GM12801 (cell line): ENCODE results near the gene LCN6.

Source experiments
- TF ChIP-seq, protein P1 (sequence below): IDR thresholded peaks from one replicate; pipeline ENCODE4 v1.5.1; 2011; ENCODE audit warnings: control low read depth; ENCODE audit not compliant: insufficient read length; ENCODE audit errors: extremely low read depth

Gene LCN6

DNA sequence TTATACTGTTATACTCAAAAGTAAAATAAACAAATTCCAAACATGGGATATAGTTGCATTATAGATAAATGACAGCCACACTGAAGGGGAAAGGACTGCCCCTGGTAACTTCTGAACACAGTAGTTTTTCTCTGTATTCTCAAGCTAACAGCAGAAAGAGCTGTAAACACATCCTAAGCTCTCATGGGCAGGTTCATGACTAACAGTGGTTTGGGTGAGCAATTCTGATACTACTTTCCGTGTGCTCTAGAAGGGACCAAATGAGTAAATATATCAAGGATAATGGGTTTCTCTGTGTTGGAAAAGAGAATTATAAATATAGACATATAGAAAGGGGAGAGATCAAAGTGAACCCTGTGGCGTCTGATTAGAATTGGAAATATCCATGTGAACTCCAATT lies 2.2 kb upstream of the LCN6 start:
- TF ChIP-seq, protein P1, sequence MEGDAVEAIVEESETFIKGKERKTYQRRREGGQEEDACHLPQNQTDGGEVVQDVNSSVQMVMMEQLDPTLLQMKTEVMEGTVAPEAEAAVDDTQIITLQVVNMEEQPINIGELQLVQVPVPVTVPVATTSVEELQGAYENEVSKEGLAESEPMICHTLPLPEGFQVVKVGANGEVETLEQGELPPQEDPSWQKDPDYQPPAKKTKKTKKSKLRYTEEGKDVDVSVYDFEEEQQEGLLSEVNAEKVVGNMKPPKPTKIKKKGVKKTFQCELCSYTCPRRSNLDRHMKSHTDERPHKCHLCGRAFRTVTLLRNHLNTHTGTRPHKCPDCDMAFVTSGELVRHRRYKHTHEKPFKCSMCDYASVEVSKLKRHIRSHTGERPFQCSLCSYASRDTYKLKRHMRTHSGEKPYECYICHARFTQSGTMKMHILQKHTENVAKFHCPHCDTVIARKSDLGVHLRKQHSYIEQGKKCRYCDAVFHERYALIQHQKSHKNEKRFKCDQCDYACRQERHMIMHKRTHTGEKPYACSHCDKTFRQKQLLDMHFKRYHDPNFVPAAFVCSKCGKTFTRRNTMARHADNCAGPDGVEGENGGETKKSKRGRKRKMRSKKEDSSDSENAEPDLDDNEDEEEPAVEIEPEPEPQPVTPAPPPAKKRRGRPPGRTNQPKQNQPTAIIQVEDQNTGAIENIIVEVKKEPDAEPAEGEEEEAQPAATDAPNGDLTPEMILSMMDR, result no peak

DNA sequence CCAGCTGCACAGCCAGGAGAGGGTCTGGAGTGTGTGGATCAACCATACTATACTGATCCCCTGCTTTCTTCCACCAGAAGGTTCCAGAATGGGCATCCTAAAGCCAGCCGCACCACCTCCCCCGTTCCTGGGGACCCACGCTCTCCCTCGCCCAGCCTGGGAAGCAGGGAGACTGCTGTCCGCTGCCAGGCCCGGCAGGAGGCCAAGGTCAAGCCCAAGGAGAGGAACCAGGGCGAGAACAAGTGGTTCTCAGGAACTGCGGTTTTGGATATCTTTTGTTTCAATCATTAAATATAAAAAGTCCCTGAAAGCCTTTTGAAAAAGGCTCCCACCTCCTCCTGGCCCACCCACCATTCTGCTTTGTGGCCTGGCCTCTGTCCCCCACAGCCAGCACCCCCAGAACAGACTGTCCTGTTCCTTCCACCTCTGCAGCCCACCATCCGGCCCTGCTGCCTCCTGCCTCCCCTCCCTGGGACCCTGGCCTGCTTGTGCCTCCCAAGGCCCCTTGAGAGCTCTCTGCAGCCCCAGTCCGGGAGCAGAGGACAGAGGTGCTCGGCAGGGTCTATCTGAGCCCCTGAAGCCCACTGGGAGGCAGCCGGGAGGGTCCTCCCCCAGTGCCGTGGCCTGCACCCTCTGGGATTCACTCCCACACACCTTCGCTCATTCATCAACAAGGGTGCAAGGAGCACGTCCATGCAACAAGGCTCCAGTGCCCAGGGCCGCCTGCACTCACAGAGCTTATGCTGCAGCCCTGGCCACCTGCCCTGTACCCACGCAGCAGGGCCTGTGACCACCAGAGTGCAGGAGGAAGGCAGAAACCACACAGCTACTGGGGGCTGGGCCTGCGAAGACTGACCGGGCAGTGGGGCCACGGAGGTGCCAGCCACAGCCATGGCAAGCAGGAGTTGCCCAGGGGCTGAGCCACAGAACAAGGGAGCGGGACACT lies 614 bp upstream of the LCN6 start:
- TF ChIP-seq, protein P1, result no peak

DNA sequence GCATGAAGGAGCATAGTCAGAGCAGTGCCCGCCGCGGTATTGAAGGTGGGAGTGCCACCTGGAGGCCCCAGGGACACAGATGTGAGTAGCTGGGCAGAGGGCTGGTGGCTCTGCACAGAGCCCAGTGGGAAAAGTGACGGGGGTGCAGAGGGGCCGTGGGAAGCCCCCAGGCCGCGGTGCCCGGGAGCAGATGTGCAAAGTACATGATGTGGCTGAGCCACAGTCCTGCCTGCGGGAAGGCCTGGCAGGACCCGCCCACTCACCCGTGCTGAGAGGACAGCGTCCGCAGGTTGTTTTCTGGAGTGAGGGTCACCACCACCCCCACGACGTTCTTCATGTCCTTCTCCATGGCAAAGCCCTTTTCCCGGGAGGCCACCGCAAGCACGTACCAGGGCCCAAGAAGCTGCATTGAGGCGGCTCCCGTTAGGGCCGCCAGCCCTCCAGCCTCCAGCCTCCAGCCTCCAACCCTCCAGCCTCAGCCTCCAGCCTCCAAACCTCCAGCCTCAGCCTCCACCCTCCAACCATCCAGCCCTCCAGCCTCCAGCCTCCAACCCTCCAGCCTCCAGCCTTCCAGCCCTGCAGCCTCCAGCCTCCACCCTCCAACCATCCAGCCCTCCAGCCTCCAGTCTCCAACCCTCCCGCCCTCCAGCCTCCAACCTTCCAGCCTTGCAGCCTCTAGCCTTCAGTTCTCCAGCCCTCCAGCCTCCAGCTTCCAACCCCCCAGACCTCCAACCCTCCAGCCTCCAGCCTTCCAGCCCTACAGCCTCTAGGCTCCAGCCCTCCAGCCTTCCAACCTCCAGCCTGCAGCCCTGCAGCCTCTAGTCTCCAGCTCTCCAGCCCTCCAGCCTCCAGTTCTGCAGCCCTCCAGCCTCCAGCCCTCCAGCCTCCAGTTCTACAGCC lies 914 bp downstream of the LCN6 start:
- TF ChIP-seq, protein P1, result no peak

DNA sequence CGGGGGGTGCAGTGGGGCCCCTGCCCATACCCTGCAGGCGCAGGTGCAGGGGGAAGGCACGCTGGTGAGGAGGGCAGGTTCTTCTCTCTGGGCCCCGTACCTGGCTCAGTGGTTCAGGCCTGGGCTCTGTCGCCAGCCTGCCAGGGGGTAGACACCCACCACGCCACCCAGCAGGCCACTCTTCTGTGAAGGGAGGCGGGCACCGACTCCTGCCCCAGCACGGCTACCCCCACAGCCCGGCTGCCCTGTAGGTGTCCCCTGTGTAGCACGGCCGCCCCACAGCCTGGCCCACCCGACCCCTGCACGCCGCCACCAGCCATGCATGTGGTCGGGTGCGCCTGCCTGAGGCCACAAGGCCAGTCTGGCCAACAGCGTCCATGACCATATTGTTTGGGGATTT lies 1.7 kb downstream of the LCN6 start:
- TF ChIP-seq, protein P1, result no peak

DNA sequence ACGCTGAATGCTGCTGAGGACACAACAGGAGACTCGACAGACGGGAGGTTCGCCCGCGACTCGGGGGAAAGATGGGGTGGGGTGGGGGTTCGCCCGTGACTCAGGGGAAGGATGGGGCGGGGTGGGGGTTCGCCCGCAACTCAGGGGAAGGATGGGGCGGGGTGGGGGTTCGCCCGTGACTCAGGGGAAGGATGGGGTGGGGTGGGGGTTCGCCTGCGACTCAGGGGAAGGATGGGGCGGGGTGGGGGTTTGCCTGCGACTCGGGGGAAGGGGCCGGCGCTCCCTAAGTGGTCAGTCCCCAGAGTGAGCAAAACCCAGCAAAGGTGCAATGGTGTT lies 2.2 kb downstream of the LCN6 start:
- TF ChIP-seq, protein P1, result no peak

DNA sequence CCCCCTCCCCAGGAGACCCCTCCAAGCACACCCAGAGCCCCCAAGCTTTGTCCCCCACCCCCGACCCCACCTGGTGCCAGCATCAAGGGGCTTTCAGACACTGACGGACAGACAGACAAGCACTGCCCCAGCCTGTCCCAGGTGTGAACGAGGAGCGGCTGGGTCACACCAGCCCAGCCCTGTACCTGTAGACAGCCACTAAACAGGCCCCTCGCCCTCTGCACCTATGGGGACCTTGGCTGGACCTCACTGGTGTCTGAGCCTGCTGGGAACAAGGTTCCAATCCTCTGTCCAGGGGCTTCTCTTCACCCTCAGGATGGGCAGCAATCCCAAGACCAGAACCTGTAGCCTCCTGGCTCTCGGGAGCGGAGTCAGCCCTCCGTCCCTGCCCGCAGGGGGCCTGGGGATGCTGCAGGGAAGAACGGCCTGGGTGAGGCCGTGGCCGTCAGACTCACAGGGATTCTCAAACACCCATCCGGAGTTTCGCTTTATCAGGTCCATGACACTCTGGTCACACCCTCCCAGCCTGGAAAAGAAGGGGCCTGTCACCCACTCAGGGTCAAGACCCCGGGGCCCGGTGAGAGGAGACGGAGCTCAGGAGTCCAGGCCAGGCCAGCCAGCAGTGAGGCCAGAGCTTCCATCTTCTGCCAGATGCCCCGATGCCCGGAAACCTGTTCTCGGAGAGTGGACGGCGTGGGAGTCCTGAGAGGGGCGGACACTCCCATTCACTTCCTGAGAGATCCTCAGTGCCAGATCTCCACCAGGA lies 2.8 kb downstream of the LCN6 start:
- TF ChIP-seq, protein P1, result no peak

DNA sequence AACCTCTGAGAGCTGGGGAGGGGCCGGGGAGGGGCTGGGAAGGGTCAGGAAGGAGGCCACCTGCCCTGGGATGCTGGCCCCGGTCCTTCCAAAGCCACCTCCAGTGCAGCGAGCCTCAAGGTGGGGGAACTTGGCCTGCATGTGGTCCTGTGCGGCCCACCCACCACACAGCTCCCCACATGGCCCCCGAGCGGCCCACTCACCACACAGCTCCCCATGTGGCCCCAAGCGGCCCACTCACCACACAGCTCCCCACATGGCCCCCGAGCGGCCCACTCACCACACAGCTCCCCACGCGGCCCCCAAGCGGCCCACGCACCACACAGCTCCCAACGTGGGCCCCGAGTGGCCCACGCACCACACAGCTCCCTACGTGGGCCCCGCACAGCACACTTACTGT lies 3.6 kb downstream of the LCN6 start:
- TF ChIP-seq, protein P1, result no peak
